SIG-M5 treated with dmso at 0.1 percent for 504 hours (cell line): ENCODE measurements around the gene ATP5PO.

ENCODE experiments used
- DNase-seq: peaks from one replicate; lab custom pipeline; 2025; ENCODE audit not compliant: unreplicated experiment; lab: John Stamatoyannopoulos, UW

ATP5PO gene

GRCh38 chr21:33901412-33902288 is 14.0 kb downstream of the ATP5PO start:
- peak; percentile 30 for DNase-seq

- DNase-seq, result no peak
These were observed 16.4 kb downstream of the ATP5PO start for GRCh38 chr21:33899199-33899598.

- DNase-seq, result no peak
These were observed 17.0 kb downstream of the ATP5PO start for GRCh38 chr21:33898586-33898985.

- no peak for DNase-seq
These were observed 17.9 kb downstream of the ATP5PO start for GRCh38 chr21:33897739-33898138.

- no peak for DNase-seq
These were observed 18.5 kb downstream of the ATP5PO start for GRCh38 chr21:33897098-33897497.

- DNase-seq, result no peak
These were observed 18.9 kb downstream of the ATP5PO start for GRCh38 chr21:33896691-33897090.

GRCh38 chr21:33895356-33895755 is 20.2 kb downstream of the ATP5PO start:
- no peak for DNase-seq

GRCh38 chr21:33894736-33895288 is 20.8 kb downstream of the ATP5PO start:
- DNase-seq, result peak; percentile 77

GRCh38 chr21:33893917-33894316 is 21.7 kb downstream of the ATP5PO start:
- no peak for DNase-seq

GRCh38 chr21:33892853-33893252 is 22.8 kb downstream of the ATP5PO start:
- no peak for DNase-seq

GRCh38 chr21:33890187-33890586 is 25.4 kb downstream of the ATP5PO start:
- DNase-seq, result no peak

- DNase-seq, result no peak
These were observed 29.3 kb downstream of the ATP5PO start for GRCh38 chr21:33886321-33886720.

- DNase-seq, result no peak
These were observed 30.5 kb downstream of the ATP5PO start for GRCh38 chr21:33885172-33885514.

GRCh38 chr21:33884376-33885171 is 31.0 kb downstream of the ATP5PO start:
- no peak for DNase-seq

- no peak for DNase-seq
These were observed 32.5 kb downstream of the ATP5PO start for GRCh38 chr21:33883118-33883517.

- no peak for DNase-seq
These were observed 33.7 kb downstream of the ATP5PO start for GRCh38 chr21:33881689-33882440.

- DNase-seq, result no peak
These were observed 35.0 kb downstream of the ATP5PO start for GRCh38 chr21:33880626-33881025.

GRCh38 chr21:33878824-33879223 is 36.8 kb downstream of the ATP5PO start:
- no peak for DNase-seq

- no peak for DNase-seq
These were observed 40.4 kb downstream of the ATP5PO start for GRCh38 chr21:33875026-33875695.

GRCh38 chr21:33874161-33874560 is 41.4 kb downstream of the ATP5PO start:
- DNase-seq, result no peak
